AG08395 (cell line): Measurements from ENCODE around the gene LPCAT1.
"Not testable (repeated sequence)": the region's sequence is repeated elsewhere in the genome, so short reads cannot be mapped to it uniquely, and the experiment has no call there.

ENCODE experiments used
- DNase-seq: peaks from one replicate; pipeline ENCODE4 v3.0.0; 2012; ENCODE audit warnings: mixed read lengths, low spot score

Gene LPCAT1, protein sequence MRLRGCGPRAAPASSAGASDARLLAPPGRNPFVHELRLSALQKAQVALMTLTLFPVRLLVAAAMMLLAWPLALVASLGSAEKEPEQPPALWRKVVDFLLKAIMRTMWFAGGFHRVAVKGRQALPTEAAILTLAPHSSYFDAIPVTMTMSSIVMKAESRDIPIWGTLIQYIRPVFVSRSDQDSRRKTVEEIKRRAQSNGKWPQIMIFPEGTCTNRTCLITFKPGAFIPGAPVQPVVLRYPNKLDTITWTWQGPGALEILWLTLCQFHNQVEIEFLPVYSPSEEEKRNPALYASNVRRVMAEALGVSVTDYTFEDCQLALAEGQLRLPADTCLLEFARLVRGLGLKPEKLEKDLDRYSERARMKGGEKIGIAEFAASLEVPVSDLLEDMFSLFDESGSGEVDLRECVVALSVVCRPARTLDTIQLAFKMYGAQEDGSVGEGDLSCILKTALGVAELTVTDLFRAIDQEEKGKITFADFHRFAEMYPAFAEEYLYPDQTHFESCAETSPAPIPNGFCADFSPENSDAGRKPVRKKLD

DNA sequence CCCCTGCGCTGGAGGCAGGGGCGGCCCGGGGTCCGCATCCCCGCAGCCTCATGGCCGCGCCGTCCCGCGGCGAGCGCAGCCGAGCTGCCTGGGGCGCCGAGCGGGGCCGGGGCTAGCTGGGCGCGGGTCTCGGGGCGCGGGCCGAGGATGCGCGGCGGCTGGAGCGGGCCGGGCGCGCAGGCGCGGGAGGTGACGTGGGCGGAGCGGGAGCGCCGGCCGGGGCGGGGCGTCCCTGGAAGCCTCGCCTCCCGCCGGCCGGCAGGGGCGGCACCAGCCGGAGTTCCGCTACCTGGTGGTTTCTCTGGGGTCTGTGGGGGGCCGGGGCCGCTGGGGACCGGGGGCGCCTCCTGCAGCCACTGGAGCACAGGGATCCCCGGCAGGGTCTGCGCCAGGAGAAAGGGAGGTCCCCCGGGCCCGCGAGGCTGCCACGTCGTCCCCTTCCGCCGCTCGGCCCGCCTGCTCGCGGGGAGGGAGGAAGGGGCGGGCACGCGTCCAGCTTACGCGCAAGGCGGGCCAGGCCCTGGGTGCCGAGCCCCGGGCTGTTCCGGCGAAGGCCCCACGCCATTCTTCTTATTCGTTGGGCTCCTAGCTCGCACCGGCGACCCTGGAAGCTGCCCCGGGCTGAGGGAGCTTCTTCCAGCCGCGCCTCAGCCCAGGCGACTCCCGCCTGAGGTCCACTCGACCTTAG is at the start of gene LPCAT1:
TSS of gene LPCAT1 (minus strand) at position 168 of the 688 bp plus-strand sequence. CDS start at position 52, 116 bp downstream.
- peak; percentile 92 for DNase-seq

DNA sequence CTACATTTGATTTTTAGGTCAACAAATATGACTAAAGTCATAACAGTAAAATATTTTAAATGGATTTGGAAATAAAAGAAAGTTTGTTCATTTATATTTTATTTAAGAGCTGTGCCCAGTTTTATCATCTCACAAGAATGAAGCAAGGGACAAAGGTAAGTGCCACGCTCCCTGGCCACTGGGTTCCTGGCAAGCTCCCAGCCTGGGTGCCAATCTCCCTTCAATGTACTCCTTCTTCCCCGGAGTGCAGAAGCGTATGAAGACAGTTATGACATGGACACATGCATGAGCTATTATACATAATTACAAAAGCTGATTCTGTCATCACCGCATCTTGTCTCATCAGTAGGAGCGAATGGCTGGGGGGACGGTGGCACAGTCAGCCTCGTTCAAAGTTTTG is 48.1 kb upstream of the LPCAT1 start:
- not testable (repeated sequence) for DNase-seq

DNA sequence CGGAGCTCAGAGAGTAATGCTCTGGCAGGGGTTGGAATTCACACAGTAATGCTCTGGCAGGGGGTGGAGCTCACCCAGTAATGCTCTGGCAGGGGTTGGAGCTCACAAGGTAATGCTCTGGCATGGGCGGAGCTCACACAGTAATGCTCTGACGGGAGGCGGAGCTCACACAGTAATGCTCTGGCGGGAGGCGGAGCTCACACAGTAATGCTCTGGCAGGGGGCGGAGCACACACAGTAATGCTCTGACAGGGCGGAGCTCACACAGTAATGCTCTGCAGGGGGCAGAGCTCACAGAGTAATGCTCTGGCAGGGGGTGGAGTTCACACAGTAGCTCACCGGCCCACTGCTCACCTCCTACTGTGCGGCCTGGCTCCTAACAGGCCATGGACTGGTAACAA is 47.2 kb upstream of the LPCAT1 start:
- no peak for DNase-seq

DNA sequence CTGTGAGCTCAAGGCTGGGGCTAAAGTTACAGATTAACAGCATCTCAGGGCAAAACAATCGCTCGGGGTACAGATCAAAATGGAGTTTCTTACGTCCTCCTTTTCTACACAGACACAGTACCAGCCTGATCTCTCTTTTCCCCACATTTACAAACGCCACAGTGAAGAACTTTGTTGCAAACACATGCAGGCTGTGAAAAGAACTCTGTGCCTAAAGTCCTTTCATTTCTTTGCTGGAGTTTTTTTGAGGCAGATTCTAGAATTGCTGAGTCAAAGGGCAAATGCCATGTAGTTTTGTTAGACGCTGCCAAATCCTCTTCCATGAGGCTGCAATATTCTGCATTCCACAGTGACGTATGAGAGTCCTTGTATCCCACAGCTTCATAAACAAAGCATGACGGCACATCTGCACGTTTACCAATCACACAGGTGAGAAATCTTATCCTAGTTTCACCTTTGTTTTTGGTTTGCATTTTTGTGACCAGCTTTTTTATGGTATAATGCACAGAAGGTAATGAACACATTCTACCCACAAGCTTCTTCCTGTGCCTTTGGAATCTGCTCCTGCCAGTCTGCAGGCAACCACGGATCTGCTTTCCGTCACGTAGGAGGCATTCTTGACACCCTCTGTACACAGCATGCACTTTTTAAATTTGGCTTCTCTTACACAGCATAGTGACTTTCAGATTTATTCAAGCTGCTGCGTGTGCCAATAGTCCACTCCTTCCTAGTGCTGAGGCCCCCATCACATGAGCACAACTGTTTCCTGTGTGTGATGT is 44.6 kb upstream of the LPCAT1 start:
- DNase-seq, result peak; percentile 45

DNA sequence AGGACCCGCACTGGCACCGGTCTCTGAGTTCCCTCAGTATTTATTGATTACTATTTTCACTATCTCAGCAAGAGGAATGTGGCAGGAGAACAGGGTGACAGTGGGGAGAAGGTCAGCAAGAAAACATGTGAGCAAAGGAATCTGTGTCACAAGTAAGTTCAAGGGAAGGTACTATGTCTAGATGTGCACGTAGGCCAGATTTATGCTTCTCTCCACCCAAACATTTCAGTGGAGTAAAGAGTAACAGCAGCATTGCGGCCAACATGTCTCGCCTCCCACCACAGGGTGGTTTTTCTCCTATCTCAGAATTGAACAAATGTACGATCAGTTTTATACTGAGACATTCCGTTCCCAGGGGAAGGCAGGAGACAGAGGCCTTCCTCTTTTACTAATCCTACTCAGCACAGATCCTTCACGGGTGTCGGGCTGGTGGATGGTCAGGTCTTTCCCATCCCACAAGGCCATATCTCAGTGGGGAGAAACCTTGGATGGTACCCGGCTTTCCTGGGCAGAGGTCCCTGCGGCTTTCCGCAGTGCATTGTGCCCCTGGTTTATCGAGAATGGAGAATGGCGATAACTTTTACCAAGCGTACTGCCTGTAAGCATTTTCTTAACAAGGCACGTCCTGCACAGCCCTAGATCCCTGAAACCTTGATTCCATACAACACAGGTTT is 43.9 kb upstream of the LPCAT1 start:
- DNase-seq, result not testable (repeated sequence)

DNA sequence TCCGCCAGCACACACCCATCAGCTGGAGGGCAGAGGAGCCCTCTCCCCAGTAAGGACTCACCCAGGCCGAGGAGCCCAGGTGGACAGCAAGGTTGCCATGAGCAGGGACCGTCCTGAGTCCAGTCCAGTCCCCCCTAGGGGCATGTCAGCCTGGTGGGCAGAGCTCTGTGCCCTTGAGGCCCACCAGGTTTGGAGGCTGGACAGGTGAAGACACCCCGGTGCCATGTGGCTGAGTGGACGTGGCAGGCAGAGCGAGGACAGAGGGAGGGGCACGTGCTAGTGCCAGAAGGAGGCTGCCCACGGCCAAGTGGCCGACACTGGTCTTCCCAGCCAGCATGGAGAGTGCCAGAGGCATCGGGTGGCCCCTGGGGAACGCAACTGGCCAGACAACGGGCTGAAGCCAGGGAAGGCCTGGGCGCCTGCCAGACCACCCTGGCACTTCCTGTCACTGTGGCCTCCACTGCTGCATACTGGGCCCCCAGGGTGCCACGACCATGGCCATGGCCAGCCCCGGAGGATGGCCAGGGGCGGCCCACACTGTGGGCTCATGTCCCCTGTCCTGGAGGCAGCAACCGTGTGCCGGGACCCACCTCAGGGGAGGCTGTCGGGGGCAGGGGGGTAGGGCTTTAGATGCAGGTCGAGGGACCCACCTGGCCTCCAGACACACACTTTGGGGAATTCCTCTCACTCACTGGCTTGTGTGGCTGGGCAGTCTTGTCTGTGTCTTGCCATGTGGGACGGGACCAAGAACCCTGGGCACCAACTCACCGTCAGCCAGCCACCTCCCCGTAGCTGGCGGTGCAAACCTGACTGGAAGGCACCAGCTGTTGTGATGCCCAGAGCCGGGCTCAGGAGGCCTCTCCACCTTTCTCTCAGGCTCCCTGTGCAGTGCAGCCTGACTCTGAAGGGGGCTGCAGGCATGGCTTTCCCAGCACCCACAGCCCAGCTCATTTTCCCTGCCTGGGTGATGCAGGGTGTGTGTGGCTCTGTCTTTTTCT is 42.3 kb upstream of the LPCAT1 start:
- no peak for DNase-seq

DNA sequence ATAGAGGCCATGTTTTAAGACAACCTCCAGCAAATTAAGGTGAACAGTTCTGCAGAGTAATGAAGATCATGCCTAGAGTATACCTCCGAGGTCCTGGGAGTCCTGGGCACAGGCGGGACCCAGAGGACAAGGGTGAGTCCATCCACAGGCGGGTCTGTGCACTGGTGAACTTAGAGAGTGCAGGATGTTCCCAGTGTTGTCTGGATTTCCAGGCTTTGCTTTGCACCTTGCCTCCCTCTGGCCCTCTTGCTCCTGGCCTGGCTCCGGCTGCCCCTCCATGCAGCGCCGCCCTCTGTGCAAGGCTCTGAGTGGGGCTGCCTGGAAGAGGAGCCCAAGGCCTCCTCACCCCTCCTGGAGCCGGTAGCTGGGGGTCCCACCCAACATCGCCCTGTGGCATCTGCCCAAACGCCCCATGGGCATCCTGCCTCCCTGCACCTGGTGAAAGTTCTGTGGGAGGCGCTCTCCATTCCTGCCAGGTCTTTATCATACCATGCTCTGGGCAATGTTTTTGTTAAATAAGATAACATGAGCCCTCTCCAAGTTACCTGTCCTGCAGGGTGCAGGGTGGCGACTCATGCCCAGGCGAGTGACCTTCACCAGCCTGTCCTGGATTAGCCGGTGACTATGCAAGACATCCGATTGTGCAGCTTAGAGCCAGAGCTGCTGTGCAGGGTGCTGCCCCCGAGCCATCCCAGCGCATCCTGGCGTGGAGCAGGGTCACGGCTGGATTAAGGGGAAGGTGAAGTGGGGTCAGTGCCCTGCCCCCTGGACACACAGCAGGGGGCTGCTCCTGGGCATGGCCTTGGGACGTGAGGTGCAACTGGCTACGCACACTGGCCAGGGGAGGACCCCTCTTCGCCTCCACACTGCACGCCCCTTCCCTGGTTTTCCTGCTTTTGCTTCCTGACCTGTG is 41.3 kb upstream of the LPCAT1 start:
- DNase-seq, result no peak

DNA sequence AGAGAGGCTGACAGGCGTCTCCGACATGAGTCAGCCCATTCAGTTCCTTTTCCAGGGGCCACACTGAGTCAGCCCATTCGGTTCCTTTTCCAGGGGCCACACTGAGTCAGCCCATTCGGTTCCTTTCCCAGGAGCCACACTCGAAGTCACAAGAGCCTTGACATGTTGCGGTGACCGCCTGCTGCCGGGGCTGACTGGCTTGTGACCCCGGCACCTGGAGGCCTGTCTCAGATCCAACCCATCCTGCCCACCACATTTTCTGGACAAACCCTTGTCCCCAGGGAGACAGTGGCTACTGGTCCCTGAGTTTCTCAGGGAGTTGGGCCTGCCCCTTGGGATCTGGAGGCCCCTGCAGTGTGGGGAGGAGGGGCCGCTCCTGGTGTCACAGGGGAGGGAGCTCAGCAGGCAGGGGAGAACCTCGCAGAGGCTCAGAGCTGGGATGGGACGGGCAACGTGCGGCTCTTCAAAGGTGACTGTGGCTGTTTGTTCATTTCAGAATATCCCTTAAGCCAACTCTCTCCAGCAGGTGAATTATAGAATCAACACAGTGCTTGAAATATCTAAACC is 40.5 kb upstream of the LPCAT1 start:
- DNase-seq, result peak; percentile 52

DNA sequence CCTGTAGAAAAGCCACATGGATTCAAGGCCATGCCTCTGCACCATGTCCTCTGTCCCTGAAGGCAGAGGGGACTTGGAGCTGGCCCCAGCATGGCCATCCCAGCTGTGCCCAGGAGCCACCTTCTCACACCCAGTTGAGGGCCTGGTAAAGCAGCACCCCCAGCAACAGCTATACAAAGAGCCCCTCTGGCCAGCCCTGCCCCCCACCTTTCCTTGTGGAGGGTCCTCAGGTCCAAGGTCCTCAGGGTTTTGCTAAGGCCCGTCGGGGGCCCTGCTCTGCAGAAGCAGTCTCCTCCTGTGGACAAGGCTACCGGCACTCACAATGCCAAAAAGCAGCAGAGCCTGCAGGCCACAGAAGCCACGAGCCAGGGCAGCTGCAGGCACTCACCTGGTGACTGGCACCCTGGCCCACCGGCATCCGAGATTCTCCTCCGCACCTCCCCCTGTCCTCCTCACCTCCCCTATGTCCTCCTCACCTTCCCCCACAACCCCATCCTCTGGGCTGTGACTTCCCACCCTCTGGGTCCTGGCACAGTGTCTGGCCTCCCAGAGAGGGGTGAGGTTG is 39.9 kb upstream of the LPCAT1 start:
- no peak for DNase-seq

DNA sequence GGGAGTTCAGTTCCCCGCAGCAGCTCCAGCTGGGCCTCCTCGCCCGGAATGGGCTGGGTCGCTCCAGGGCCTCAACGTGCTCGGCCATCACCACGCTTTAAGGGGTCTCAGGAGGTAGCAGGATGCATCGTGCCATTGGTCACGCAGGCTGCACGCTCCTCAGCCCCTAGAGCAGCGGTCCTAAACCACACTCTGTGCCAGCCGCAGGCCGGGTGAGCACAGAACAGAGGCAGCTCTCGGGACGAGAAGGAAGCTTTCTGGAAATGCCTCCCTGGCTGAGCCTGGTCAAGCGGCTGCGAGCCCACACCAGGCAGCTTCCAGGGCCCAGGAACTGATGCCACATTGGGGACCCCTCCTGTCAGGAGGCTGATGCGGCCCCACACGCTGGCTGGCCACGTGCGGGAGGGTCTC is 39.3 kb upstream of the LPCAT1 start:
- DNase-seq, result no peak

DNA sequence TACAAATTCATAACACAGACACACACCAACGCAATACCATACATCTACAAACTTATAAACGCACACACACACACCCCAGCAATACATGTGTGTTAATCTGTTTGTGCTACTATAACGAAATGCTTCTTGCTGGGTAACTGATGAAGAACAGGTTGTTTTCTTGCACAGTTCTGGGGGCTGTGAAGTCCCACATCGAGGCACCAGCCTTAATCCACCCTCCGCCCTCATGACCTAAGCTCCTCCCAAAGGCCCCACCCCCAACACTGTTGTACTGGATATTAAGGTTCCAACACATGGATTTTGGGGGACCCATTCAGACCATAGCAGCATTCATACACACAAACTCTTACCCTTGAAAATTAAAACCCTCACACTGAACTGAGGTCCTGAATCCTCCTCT is 38.8 kb upstream of the LPCAT1 start:
- no peak for DNase-seq

DNA sequence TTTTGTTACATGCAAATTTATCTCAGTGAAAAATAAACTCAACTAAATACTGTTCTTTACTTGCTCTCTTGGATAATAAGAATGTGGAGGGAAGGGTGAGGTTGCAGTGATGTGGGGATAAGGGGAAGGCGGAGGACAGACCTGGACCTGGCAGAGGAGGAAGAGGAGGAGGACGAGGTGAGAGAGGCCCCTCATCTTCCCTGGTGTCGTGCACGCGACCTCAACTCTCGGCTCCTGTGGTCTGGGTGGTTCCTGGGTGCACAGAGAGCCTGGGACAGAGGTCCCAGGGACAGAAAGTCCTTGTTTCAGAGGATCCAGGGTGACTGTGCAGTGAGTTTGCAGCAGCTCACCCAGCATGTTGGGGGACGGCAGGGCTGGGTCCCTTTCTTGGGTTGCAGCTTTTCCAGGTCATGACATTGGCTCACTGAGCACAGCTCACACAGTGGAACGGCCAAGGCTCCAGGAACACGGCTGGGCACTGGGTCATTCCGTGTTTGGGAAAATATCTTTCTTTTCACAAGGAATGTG is 37.7 kb upstream of the LPCAT1 start:
- DNase-seq, result no peak

DNA sequence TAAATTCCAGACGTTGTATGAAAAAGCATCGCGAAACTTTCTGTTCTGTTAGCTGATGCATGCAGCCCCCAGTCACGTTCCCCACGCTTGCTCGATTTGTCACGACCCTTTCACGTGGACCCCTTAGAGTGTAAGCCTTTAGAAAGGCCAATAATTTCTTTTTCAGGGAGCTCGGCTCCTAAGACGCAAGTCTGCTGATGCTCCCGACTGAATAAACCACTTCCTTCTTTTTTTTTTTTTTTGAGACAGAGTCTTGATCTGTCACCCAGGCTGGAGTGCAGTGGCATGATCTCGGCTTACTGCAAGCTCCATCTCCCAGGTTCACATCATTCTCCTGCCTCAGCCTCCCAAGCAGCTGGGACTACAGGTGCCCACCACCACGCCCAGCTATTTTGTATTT is 36.7 kb upstream of the LPCAT1 start:
- DNase-seq, result not testable (repeated sequence)

DNA sequence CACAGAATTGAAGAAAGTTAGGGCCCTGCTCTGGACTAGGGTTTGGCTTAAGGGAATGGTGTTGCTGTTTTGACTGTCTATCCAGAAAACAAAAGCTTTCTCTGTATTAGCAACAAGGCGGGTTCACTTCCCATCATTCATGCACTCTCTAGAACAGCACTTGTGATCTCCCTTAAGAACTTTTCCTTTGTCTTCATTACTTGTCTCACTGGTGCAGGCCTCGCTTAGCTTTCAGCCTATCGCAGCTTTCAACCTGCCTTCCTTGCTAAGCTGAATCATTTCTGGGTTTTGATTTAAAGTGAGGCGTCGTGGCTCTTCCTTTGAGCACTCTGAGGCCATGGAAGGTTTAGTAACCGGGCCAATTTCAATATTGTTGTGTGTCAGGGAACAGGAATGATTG is 35.2 kb upstream of the LPCAT1 start:
- DNase-seq, result no peak

DNA sequence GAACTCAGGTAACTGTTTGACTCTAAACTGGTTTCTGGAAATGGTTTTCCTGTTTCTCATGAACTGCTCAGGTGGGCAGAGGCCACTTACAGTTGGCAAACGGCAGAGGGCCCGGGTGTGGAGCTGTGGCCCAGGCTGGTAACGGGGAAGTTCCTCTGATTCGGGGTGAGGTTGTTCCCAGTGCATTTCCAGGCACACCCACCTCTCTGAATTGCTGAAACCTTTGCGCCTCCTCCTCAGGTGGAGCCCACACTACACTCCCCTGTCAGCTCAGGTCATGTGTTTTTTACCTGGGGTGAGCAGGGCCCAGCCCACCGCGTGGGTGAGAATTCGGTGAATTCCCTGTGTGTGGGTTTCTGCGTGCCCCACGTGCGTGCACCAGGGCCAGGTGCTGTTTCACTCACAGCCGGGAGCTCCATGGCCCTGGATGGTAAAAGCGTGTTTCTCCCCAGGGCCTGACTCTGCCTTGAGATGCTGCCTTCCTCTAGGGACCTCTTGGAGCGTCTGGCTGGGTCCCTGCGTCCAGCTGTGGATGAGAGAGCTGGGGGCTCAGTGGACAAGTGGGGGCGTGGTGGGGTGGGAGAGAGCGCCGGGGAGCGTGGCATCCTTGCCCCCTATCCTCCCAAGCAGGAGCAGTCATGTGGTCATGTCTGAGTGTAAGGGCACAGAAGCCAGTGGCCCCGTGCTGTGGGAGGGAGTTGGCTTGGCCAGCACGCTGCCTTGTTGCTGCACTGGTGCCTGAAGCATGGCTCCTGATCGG is 33.5 kb upstream of the LPCAT1 start:
- no peak for DNase-seq

DNA sequence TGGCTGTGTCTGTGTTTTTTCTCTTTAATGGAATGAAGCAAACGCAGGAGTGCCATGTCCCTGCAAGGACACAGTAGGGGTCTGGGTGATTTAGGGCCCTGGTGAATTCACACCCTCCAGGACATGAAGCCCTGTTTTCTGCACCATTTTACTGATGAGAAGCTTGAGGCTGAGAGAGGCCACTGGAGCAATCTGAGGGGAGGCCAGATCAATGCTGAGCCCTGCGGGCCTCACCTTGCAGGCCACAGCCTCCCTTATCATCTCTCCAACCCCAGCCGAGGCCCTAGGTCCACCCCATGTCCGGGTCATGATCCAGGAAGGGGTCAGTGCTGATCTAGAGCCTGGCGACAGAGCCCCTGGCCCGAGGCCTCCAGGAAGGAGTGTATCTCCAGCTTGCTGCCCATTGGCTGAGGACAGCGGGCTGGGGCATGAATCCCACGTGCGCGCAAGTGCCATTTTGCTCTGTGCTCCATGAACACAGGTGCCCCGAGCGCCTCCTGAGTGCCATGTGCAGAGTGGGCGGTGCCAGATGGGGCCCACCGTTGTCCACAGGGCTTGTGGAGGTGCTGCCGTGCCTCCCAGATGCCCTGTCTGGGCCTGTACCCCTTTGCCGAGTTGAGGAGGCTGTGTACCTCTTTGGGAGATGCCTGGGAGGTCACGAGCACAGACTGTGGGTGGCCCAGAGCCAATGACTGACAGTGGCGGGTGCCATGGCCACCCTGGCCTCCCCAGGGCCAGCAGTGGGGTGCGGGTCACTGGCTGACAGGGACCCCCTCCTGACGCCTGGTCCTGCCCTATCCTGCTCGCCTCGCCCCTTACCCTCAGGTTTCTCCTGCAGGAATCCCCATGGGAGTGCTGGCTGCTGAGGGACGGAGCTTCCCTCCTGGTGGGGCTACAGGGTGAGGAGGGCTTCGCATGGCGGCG is 32.3 kb upstream of the LPCAT1 start:
- no peak for DNase-seq
